Measurements from ENCODE around the gene LDB3.

DNA sequence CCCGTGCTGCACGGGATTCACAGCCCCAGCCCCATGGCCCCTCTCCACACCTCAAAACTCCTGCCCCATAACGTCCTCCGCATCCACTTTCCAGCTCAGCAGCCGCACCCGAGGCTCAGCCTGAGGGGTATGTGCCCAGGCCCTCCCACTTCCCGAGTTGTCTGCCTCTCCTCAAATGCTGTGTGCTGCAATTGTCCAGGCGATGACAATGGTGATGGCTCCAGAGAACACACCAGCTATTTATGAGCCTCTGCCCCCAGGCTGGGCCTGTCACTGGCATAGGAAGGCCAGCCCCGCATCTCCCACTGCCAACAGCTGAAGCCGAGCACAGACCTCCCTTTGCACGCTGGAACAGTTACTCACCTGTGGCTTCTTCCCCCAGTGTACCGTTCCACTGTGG is 2.4 kb upstream of the LDB3 start:
- TF ChIP-seq, protein P1, sequence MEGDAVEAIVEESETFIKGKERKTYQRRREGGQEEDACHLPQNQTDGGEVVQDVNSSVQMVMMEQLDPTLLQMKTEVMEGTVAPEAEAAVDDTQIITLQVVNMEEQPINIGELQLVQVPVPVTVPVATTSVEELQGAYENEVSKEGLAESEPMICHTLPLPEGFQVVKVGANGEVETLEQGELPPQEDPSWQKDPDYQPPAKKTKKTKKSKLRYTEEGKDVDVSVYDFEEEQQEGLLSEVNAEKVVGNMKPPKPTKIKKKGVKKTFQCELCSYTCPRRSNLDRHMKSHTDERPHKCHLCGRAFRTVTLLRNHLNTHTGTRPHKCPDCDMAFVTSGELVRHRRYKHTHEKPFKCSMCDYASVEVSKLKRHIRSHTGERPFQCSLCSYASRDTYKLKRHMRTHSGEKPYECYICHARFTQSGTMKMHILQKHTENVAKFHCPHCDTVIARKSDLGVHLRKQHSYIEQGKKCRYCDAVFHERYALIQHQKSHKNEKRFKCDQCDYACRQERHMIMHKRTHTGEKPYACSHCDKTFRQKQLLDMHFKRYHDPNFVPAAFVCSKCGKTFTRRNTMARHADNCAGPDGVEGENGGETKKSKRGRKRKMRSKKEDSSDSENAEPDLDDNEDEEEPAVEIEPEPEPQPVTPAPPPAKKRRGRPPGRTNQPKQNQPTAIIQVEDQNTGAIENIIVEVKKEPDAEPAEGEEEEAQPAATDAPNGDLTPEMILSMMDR (IDR thresholded peaks at IDR 0.05): no peak
- TF ChIP-seq POLR2A (IDR thresholded peaks at IDR 0.05) (no peak), POLR2AphosphoS5 (IDR thresholded peaks at IDR 0.05) (no peak)

Measured in upper lobe of left lung (tissue), 4 donors.